H1 (cell line): ENCODE data around the gene INSM2. TPM values are rescaled to one million over a fixed set of nuclear protein-coding genes. Genes with fewer than 3 reads are reported as not detected.
A peak's percentile ranks its signal among the peaks of the same experiment; 100 is the strongest.

ENCODE experiments used
- CTCF ChIA-PET: fragments of 300-600 bp; sonication (Branson Sonifier 250); formaldehyde crosslinking; loops from one replicate; lab custom pipeline; 2021; ENCODE audit not compliant: partially characterized antibody; lab: Charles Lee
- POLR2A ChIA-PET: fragments of 300-600 bp; sonication (Branson Sonifier 250); formaldehyde crosslinking; loops from one replicate; lab custom pipeline; 2021; ENCODE audit warnings: inconsistent platforms; ENCODE audit not compliant: partially characterized antibody; lab: Charles Lee
- DNase-seq, 2 experiments: peaks; one replicate each; pipeline versions ENCODE4 v3.0.0 to v3.0.0-alpha.2; 2010 to 2022; ENCODE audit warnings: low spot score in 2 of 2, low read depth in 1 of 2, mixed read lengths in 1 of 2
- FAIRE-seq: peaks from 2 replicates; lab custom pipeline; 2011; peaks lifted over from hg19 to GRCh38; lab: Jason Lieb, UNC
- H2AFZ ChIP-seq: 2 replicates; pipeline ENCODE4 v1.8.1; 2012; ENCODE audit warnings: low read length, inconsistent platforms
- H2AK5ac ChIP-seq: 2 replicates; pipeline ENCODE4 v1.6.1; 2013; ENCODE audit warnings: low read depth, low read length
- H2BK120ac ChIP-seq: replicated peaks from 2 replicates; pipeline ENCODE3; 2013; ENCODE audit warnings: low read depth, low read length, inconsistent platforms
- H2BK12ac ChIP-seq: 2 replicates; pipeline ENCODE4 v1.6.1; 2013; ENCODE audit warnings: low read depth, low read length
- H2BK15ac ChIP-seq: 2 replicates; pipeline ENCODE4 v1.6.1; 2013; ENCODE audit warnings: low read length
- H2BK20ac ChIP-seq: 2 replicates; pipeline ENCODE4 v1.6.1; 2013; ENCODE audit warnings: low read length
- H2BK5ac ChIP-seq: 2 replicates; pipeline ENCODE4 v1.6.1; 2013; ENCODE audit warnings: low read depth, low read length
- H3K14ac ChIP-seq: 2 replicates; pipeline ENCODE4 v1.6.1; 2013; ENCODE audit warnings: inconsistent platforms; ENCODE audit not compliant: insufficient read length
- H3K18ac ChIP-seq: 2 replicates; pipeline ENCODE4 v1.6.1; 2013; ENCODE audit warnings: low read length; ENCODE audit errors: extremely low read depth
- H3K23ac ChIP-seq: 2 replicates; pipeline ENCODE4 v1.6.1; 2013; ENCODE audit warnings: inconsistent platforms; ENCODE audit not compliant: insufficient read length
- H3K23me2 ChIP-seq: 2 replicates; pipeline ENCODE4 v1.6.1; 2013; ENCODE audit warnings: low read depth, low read length
- H3K27ac ChIP-seq: 2 replicates; pipeline ENCODE4 v1.6.1; 2011; ENCODE audit warnings: low read depth, low read length, inconsistent platforms
- H3K27me3 ChIP-seq, 4 experiments: replicated peaks in 1 of 4; 1 replicate in 1 of 4; 2 replicates in 3 of 4; pipeline versions ENCODE4 v1.6.1 to v1.8.1; 2011 to 2013; ENCODE audit warnings: low read length in 3 of 4, mild to moderate bottlenecking in 3 of 4, inconsistent platforms in 2 of 4, mixed read lengths in 2 of 4, moderate library complexity in 1 of 4; ENCODE audit not compliant: control insufficient read depth in 3 of 4, insufficient read depth in 3 of 4; ENCODE audit errors: extremely low read depth in 1 of 4
- H3K36me3 ChIP-seq, 4 experiments: 2 replicates each; pipeline versions ENCODE4 v1.6.1 to v1.8.1; 2011 to 2013; ENCODE audit warnings: mild to moderate bottlenecking in 4 of 4, low read length in 3 of 4, moderate library complexity in 2 of 4, control low read depth in 1 of 4, inconsistent platforms in 1 of 4; ENCODE audit not compliant: insufficient read depth in 4 of 4, control insufficient read depth in 2 of 4
- H3K4ac ChIP-seq: replicated peaks from 2 replicates; pipeline ENCODE3; 2013; ENCODE audit warnings: low read length, low read depth, mixed read lengths, inconsistent platforms; ENCODE audit not compliant: insufficient read length
- H3K4me1 ChIP-seq, 4 experiments: replicated peaks in 1 of 4; 1 replicate in 1 of 4; 2 replicates in 3 of 4; pipeline versions ENCODE4 v1.6.1 to v1.8.1; 2011 to 2013; ENCODE audit warnings: low read length in 3 of 4, inconsistent platforms in 2 of 4, mixed read lengths in 1 of 4; ENCODE audit not compliant: insufficient read depth in 4 of 4, control insufficient read depth in 3 of 4
- H3K4me2 ChIP-seq, 2 experiments: 2 replicates each; pipeline versions ENCODE4 v1.6.1 to v1.8.1; 2011 to 2013; ENCODE audit warnings: low read depth in 2 of 2, low read length in 2 of 2, control low read depth in 1 of 2, inconsistent platforms in 1 of 2, mild to moderate bottlenecking in 1 of 2; ENCODE audit not compliant: insufficient read depth in 1 of 2
- H3K4me3 ChIP-seq, 4 experiments: fragments of 200-600, 300-600 bp in 1 of 4; sonication (generic), shearing (Covaris generic), sonication (Bioruptor Twin) in 1 of 4; 2 replicates each; pipeline versions ENCODE4 v1.5.1 to v1.8.1; 2011 to 2016; ENCODE audit warnings: low read length in 4 of 4, low read depth in 3 of 4, control low read depth in 2 of 4, inconsistent platforms in 2 of 4, mild to moderate bottlenecking in 2 of 4, mixed read lengths in 1 of 4, moderate library complexity in 1 of 4; ENCODE audit not compliant: insufficient read depth in 2 of 4; ENCODE audit errors: extremely low read depth in 1 of 4
- H3K56ac ChIP-seq: replicated peaks from 2 replicates; pipeline ENCODE3; 2013; ENCODE audit warnings: low read depth, mild to moderate bottlenecking, mixed read lengths, low read length, inconsistent platforms; ENCODE audit not compliant: insufficient read length
- H3K79me1 ChIP-seq: 2 replicates; pipeline ENCODE4 v1.6.1; 2013; ENCODE audit warnings: low read depth, low read length, control low read depth
- H3K79me2 ChIP-seq, 2 experiments: 2 replicates each; pipeline versions ENCODE4 v1.6.1 to v1.8.1; 2012 to 2013; ENCODE audit warnings: low read length in 2 of 2, mild to moderate bottlenecking in 2 of 2, inconsistent platforms in 1 of 2; ENCODE audit not compliant: insufficient read depth in 2 of 2, control insufficient read depth in 1 of 2
- H3K9ac ChIP-seq, 4 experiments: replicated peaks in 1 of 4; 1 replicate in 1 of 4; 2 replicates in 3 of 4; pipeline versions ENCODE4 v1.6.1 to v1.8.1; 2011 to 2013; ENCODE audit warnings: low read depth in 3 of 4, low read length in 3 of 4, control low read depth in 2 of 4, mild to moderate bottlenecking in 2 of 4, moderate library complexity in 2 of 4, inconsistent platforms in 1 of 4; ENCODE audit errors: extremely low read depth in 1 of 4
- H3K9me3 ChIP-seq, 2 experiments: 2 replicates each; pipeline versions ENCODE4 v1.6.1 to v1.8.1; 2012 to 2013; ENCODE audit warnings: mild to moderate bottlenecking in 2 of 2, moderate library complexity in 2 of 2, control low read depth in 1 of 2, inconsistent platforms in 1 of 2, low read depth in 1 of 2, low read length in 1 of 2, mixed read lengths in 1 of 2; ENCODE audit not compliant: insufficient read depth in 2 of 2
- H4K20me1 ChIP-seq, 2 experiments: replicated peaks in 1 of 2; 2 replicates each; pipeline versions ENCODE3 to v1.8.1; 2011 to 2013; ENCODE audit warnings: inconsistent platforms in 2 of 2, low read length in 2 of 2, mild to moderate bottlenecking in 1 of 2; ENCODE audit not compliant: insufficient read depth in 2 of 2, control insufficient read depth in 1 of 2
- H4K5ac ChIP-seq: 2 replicates; pipeline ENCODE4 v1.6.1; 2013; ENCODE audit warnings: low read length, low read depth, mixed read lengths, inconsistent platforms; ENCODE audit not compliant: insufficient read length
- H4K8ac ChIP-seq: 2 replicates; pipeline ENCODE4 v1.8.0; 2013; ENCODE audit warnings: mild to moderate bottlenecking, moderate library complexity, low read length, inconsistent platforms; ENCODE audit not compliant: insufficient read depth; ENCODE audit errors: extremely low read depth
- H4K91ac ChIP-seq: replicated peaks from 2 replicates; pipeline ENCODE3; 2013; ENCODE audit warnings: low read length, mixed read lengths, inconsistent platforms; ENCODE audit not compliant: insufficient read length
- CHD2 ChIP-seq: IDR thresholded peaks from 2 replicates; pipeline ENCODE4 v1.6.1; 2012; ENCODE audit warnings: low read length, improper control_type of control experiment
- EP300 ChIP-seq, 2 experiments: IDR thresholded peaks; 1 replicate in 1 of 2; 2 replicates in 1 of 2; pipeline ENCODE4 v1.6.1; 2011 to 2012; ENCODE audit warnings: low read depth in 2 of 2, low read length in 2 of 2, mild to moderate bottlenecking in 2 of 2, borderline replicate concordance in 1 of 2, inconsistent platforms in 1 of 2, moderate library complexity in 1 of 2
- HDAC2 ChIP-seq, 2 experiments: fragments of 300-600 bp in 1 of 2; sonication (generic) in 1 of 2; IDR thresholded peaks; 2 replicates each; pipeline ENCODE4 v1.6.1; 2011 to 2012; ENCODE audit warnings: low read depth in 2 of 2, low read length in 2 of 2, mild to moderate bottlenecking in 2 of 2, moderate library complexity in 2 of 2, borderline replicate concordance in 1 of 2, inconsistent platforms in 1 of 2
- SAP30 ChIP-seq: fragments of 300-600 bp; sonication (generic); IDR thresholded peaks from 2 replicates; pipeline ENCODE4 v1.7.1; 2012; ENCODE audit warnings: low read length, moderate library complexity, mild to moderate bottlenecking, inconsistent platforms; ENCODE audit not compliant: insufficient read depth, insufficient replicate concordance
- WGBS, 2 experiments: shearing (Covaris generic) in 1 of 2; methylation state at CpG; one replicate each; pipeline versions ENCODE4 v1.1.6 to v1.1.7; 2013 to 2015; ENCODE audit warnings: low lambda C conversion rate in 2 of 2, mixed read lengths in 2 of 2, inconsistent platforms in 1 of 2, low coverage in 1 of 2, missing lambda C conversion rate in 1 of 2; ENCODE audit not compliant: insufficient replicate concordance in 2 of 2, insufficient coverage in 1 of 2, insufficient read length in 1 of 2; ENCODE audit errors: extremely low coverage in 1 of 2, missing lambda C conversion rate in 1 of 2; 5-methylcytosine and 5-hydroxymethylcytosine counted together
- polyA plus RNA-seq, 7 experiments: library from polyadenylated mRNA; depleted of rRNA in 3 of 7; stranded (reverse) in 5 of 7; unstranded in 2 of 7; fragments of >200 nt in 5 of 7; fragments of 200-250 nt in 2 of 7; gene quantifications; 1 replicate in 5 of 7; 2 replicates in 1 of 7; 4 replicates in 1 of 7; pipeline versions ENCODE4 v1.2.1 to v1.2.3, GENCODE V29; 2011 to 2013; ENCODE audit warnings: missing spikeins in 2 of 7, mixed read lengths in 2 of 7
- total RNA-seq: library from RNA; stranded (reverse); fragmentation: NEBNext Ultra II Directional; extraction: Animal tissue kit (Norgen Biotek cat#: 25700); gene quantifications from 2 replicates; pipeline ENCODE4 v1.2.1, GENCODE V29; 2021

The INSM2 gene
- total and polyA plus RNA-seq, 2 of the 8 experiments (the other 6 are each of a cell fraction or from before 2014, with no cell fraction given), result not detected

- no peak overlapping the region for H3K27ac ChIP-seq
- H3K79me1 ChIP-seq, result no peaks in the 10 kb centered on the region
- H2BK12ac ChIP-seq, result no peak overlapping the region
- 95% methylated on average over 1 of the region's 1 CpG; no CpG with 5 or more reads in 1 of the 2 experiments for WGBS, 2 experiments
- H3K36me3 ChIP-seq, result no peaks in the 10 kb centered on the region
- H3K4me3 ChIP-seq, result no peak overlapping the region
- DNase-seq, result no peak
- no peak overlapping the region for H2BK20ac ChIP-seq
- no peak overlapping the region for H3K18ac ChIP-seq
- H4K8ac ChIP-seq, result no peak overlapping the region
- H4K20me1 ChIP-seq, result no peaks in the 10 kb centered on the region
- H3K4me1 ChIP-seq, result peaks cover 0 to 3% (median 0%) of the 10 kb centered on the region in 4 experiments; a peak in 1 of 7 replicates
- no peak overlapping the region for H3K9ac ChIP-seq
- H3K79me2 ChIP-seq, result no peaks in the 10 kb centered on the region
- H2BK15ac ChIP-seq, result no peak overlapping the region
- ChIA-PET POLR2A (no interaction called here), CTCF (no interaction called here)
- TF ChIP-seq EP300 (IDR thresholded peaks at IDR 0.05; ENCODE audit: borderline replicate concordance in 1 of 2, low read depth in 2 of 2, low read length in 2 of 2) (no peak), SAP30 (no peak), HDAC2 (IDR thresholded peaks at IDR 0.05; ENCODE audit: borderline replicate concordance in 1 of 2, low read depth in 2 of 2, low read length in 2 of 2) (no peak), CHD2 (no peak)
- no peak overlapping the region for H3K56ac ChIP-seq
- no peak overlapping the region for H3K4ac ChIP-seq
- no peaks in the 10 kb centered on the region for H3K27me3 ChIP-seq
- no peak overlapping the region for H2BK120ac ChIP-seq
- H2BK5ac ChIP-seq, result no peak overlapping the region
- no peak overlapping the region for H3K4me2 ChIP-seq
- no peaks in the 10 kb centered on the region for H3K9me3 ChIP-seq
- no peak overlapping the region for H4K91ac ChIP-seq
- H3K23ac ChIP-seq, result peak overlapping the region; percentile 52
- H3K23me2 ChIP-seq, result no peaks in the 10 kb centered on the region
- no peak overlapping the region for H3K14ac ChIP-seq
- no peak overlapping the region for H4K5ac ChIP-seq
- H2AFZ ChIP-seq, result no peak overlapping the region
- H2AK5ac ChIP-seq, result no peak overlapping the region
- no peak for FAIRE-seq
These were observed 22.6 kb downstream of the INSM2 start for GRCh38 chr14:35556548-35556947.
